ENCODE results near the gene ANKRD2. TPM values are rescaled to one million over a fixed set of nuclear protein-coding genes. Genes with fewer than 3 reads are reported as not detected.

Gene ANKRD2
- total RNA-seq, 1 experiment from 2014 or later: 5.8 TPM

DNA sequence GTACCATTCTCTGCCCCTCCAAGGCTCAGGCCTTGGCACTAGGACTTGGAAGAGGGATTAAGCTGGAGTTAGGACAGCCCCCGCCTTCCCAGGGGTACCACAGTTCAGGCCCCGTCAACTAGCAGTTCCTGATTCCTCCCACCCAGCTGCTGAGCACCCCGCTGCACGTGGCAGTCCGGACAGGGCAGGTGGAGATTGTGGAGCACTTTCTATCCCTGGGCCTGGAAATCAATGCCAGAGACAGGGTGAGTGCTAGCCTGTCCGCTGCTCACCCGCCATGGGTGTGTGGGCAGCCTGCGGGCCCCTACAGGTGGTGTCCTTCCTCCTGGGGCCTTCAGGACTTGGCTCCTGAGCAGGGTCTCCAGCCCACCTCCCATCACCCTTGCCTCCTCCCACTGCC, 9.6 kb downstream of the ANKRD2 start:
- no TSS peak for BruUV-seq (replicated peaks)
- CTCF ChIA-PET: interaction anchor here (0.6 to 5.2 kb wide), 4 partner anchors 9 to 122 kb away, joined by 4 to 23 read pairs (median 8); partner anchors contain the start of gene ANKRD2

DNA sequence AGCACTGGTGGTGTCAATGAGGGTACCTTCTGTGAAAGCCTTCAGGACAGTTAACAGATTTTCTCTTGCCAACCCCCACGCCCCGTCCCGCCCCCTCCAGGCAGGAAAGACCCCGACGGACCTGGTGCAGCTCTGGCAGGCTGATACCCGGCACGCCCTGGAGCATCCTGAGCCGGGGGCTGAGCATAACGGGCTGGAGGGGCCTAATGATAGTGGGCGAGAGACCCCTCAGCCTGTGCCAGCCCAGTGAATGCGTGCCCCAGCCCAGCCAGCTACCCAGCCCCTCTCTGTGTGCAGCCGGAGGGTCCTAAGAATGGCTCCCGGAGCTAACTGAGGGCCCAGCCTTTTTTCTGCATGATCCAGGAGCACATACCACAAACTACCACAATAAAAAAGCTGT, 10.9 kb downstream of the ANKRD2 start:
- H3K9me3 Mint-ChIP-seq (ENCODE audit: unreplicated experiment): no peaks in the 10 kb centered on the region
- TF ChIP-seq, protein P1, sequence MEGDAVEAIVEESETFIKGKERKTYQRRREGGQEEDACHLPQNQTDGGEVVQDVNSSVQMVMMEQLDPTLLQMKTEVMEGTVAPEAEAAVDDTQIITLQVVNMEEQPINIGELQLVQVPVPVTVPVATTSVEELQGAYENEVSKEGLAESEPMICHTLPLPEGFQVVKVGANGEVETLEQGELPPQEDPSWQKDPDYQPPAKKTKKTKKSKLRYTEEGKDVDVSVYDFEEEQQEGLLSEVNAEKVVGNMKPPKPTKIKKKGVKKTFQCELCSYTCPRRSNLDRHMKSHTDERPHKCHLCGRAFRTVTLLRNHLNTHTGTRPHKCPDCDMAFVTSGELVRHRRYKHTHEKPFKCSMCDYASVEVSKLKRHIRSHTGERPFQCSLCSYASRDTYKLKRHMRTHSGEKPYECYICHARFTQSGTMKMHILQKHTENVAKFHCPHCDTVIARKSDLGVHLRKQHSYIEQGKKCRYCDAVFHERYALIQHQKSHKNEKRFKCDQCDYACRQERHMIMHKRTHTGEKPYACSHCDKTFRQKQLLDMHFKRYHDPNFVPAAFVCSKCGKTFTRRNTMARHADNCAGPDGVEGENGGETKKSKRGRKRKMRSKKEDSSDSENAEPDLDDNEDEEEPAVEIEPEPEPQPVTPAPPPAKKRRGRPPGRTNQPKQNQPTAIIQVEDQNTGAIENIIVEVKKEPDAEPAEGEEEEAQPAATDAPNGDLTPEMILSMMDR (IDR thresholded peaks at IDR 0.05; ENCODE audit: unreplicated experiment): no peak
- CTCF ChIA-PET: interaction anchor here (1.0 to 5.2 kb wide), 7 partner anchors 8 to 49 kb away, joined by 3 to 23 read pairs (median 3); no protein-coding TSS in a partner anchor
- H3K27me3 Mint-ChIP-seq (ENCODE audit: insufficient read depth, unreplicated experiment): no peaks in the 10 kb centered on the region
- no peak overlapping the region for H3K27ac Mint-ChIP-seq (ENCODE audit: low read depth, unreplicated experiment)
- BruUV-seq (replicated peaks): no TSS peak
- POLR2A ChIA-PET: interaction anchor here (0.6 to 3.2 kb wide), 15 partner anchors 7 to 87 kb away, joined by 3 to 19 read pairs (median 4); partner anchors contain the start of genes ANKRD2 and UBTD1
- peaks cover 7% of the 10 kb centered on the region for H3K36me3 Mint-ChIP-seq (ENCODE audit: insufficient read depth, unreplicated experiment)
- H3K4me1 Mint-ChIP-seq (ENCODE audit: insufficient read depth, unreplicated experiment): peaks cover 22% of the 10 kb centered on the region
- DNase-seq (ENCODE audit: unreplicated experiment): no peak
- no peak overlapping the region for H3K4me3 Mint-ChIP-seq (ENCODE audit: unreplicated experiment)
- intact Hi-C loops (cut with micrococcal nuclease): no loop called here

More for the DNA sequence above, 9.6 kb downstream of the ANKRD2 start:
- POLR2A ChIA-PET: interaction anchor here (1.0 to 1.3 kb wide), 2 partner anchors 27 to 137 kb away, joined by 3 read pairs; no protein-coding TSS in a partner anchor
- TF ChIP-seq, protein P1 (IDR thresholded peaks at IDR 0.05; ENCODE audit: unreplicated experiment): no peak
- DNase-seq (ENCODE audit: unreplicated experiment): no peak
- Mint-ChIP-seq H3K9me3 (ENCODE audit: unreplicated experiment) (no peaks in the 10 kb centered on the region), H3K4me3 (ENCODE audit: unreplicated experiment) (no peak overlapping the region), H3K27ac (ENCODE audit: low read depth, unreplicated experiment) (no peak overlapping the region), H3K36me3 (ENCODE audit: insufficient read depth, unreplicated experiment) (peaks cover 7% of the 10 kb centered on the region), H3K4me1 (ENCODE audit: insufficient read depth, unreplicated experiment) (peaks cover 22% of the 10 kb centered on the region), H3K27me3 (ENCODE audit: insufficient read depth, unreplicated experiment) (no peaks in the 10 kb centered on the region)
- intact Hi-C loops (cut with micrococcal nuclease): no loop called here

DNA sequence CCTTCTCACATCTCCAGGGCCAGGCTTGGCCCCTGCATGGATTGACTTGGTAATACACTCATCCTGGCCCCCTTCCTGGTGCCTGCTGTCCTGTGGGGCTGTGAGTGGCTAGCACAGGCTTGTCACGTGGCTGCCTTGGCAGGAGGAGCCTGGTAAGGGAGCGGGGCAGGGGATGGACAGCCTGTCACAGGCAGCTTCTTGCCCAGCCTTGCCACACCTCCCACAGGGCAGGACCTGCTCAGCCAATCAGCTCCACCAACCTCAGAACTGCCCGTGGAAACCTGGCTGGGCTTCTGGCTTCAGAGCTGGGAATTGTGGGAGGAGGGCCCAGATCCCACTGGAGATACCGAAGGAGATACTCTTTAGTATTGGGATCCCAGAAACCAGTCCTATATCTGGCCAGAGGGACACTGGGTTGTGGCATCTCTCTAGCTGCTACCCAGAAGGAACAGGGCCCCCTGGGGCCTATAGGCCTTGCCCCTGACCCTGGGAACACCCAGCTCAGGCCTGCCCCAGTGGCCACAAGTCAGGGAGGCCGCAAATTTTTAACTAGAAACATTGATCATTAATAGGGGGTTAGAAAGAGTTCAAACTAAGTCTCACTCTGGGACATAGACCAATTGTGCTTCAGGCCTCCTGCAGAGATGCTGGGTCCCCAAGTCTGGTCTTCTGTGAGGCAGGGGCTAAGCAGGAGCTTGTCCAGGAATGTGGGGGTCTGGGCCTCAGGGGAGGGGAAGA, 11.7 kb downstream of the ANKRD2 start, which contains the start of gene HOGA1:
Gene HOGA1 (plus strand): TSS at position 330 of the 738 bp plus-strand sequence. CDS start 315 bp downstream, at position 645.
- intact Hi-C loops (cut with micrococcal nuclease): no loop called here
- peaks cover 7% of the 10 kb centered on the region for H3K36me3 Mint-ChIP-seq (ENCODE audit: insufficient read depth, unreplicated experiment)
- POLR2A ChIA-PET: interaction anchor here (0.6 to 3.2 kb wide), 15 partner anchors 8 to 89 kb away, joined by 3 to 19 read pairs (median 4); partner anchors contain the start of genes ANKRD2 and UBTD1
- peak within 1 kb of the TSS; percentile 78 for H3K27ac Mint-ChIP-seq (ENCODE audit: low read depth, unreplicated experiment)
- no TSS peak for BruUV-seq (replicated peaks)
- no peaks in the 10 kb centered on the region for H3K9me3 Mint-ChIP-seq (ENCODE audit: unreplicated experiment)
- peak; percentile 85 for DNase-seq (ENCODE audit: unreplicated experiment)
- H3K4me3 Mint-ChIP-seq (ENCODE audit: unreplicated experiment): peak within 1 kb of the TSS; percentile 35
- CTCF ChIA-PET: interaction anchor here (0.6 to 5.2 kb wide), 13 partner anchors 8 to 139 kb away, joined by 3 to 23 read pairs (median 3); partner anchors contain the start of gene ANKRD2
- H3K4me1 Mint-ChIP-seq (ENCODE audit: insufficient read depth, unreplicated experiment): peaks cover 22% of the 10 kb centered on the region
- TF ChIP-seq, protein P1 (IDR thresholded peaks at IDR 0.05; ENCODE audit: unreplicated experiment): no peak
- no peaks in the 10 kb centered on the region for H3K27me3 Mint-ChIP-seq (ENCODE audit: insufficient read depth, unreplicated experiment)

DNA sequence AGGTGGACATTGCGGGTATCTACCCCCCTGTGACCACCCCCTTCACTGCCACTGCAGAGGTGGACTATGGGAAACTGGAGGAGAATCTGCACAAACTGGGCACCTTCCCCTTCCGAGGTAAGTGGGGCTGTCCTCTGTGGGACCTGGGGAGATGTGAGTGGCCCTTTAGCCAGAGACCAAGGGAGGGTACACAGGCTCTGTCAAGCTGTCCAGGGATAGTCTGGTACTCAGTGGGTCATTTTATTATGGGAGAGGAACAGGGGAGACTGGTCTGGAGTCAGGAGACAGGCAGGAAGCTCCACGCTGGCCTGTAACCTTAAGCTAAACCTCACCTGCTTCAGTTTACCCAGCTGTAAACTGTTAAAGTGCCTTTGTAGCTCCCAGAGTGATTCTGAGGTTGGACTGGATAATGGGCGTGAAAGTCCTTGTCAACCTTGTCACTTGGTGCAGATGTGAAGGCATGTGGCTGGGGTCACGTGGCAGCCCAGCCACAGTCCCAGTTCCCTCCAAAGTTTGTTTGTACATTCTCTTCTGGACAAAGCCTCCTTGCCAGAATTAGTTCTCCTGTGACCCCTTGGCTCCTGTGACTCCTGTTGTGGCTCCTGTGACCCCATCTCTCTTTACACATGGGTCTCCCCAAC, 12.3 kb downstream of the ANKRD2 start:
- no peak for DNase-seq (ENCODE audit: unreplicated experiment)
- POLR2A ChIA-PET: interaction anchor here (1.0 to 3.2 kb wide), 7 partner anchors 11 to 90 kb away, joined by 3 to 19 read pairs (median 10); partner anchors contain the start of gene ANKRD2
- no TSS peak for BruUV-seq (replicated peaks)
- H3K4me3 Mint-ChIP-seq (ENCODE audit: unreplicated experiment): peak overlapping the region; percentile 35
- peak overlapping the region; percentile 78 for H3K27ac Mint-ChIP-seq (ENCODE audit: low read depth, unreplicated experiment)
- H3K4me1 Mint-ChIP-seq (ENCODE audit: insufficient read depth, unreplicated experiment): peaks cover 22% of the 10 kb centered on the region
- peaks cover 3% of the 10 kb centered on the region for H3K36me3 Mint-ChIP-seq (ENCODE audit: insufficient read depth, unreplicated experiment)
- intact Hi-C loops (cut with micrococcal nuclease): no loop called here
- no peaks in the 10 kb centered on the region for H3K27me3 Mint-ChIP-seq (ENCODE audit: insufficient read depth, unreplicated experiment)
- no peaks in the 10 kb centered on the region for H3K9me3 Mint-ChIP-seq (ENCODE audit: unreplicated experiment)
- CTCF ChIA-PET: interaction anchor here (0.6 to 5.2 kb wide), 12 partner anchors 9 to 145 kb away, joined by 3 to 23 read pairs (median 4); partner anchors contain the start of gene ANKRD2
- TF ChIP-seq, protein P1 (IDR thresholded peaks at IDR 0.05; ENCODE audit: unreplicated experiment): no peak
